ENCODE results near the gene CCDC33. TPM values are rescaled to one million over a fixed set of nuclear protein-coding genes. Genes with fewer than 3 reads are reported as not detected.
A peak's percentile ranks its signal among the peaks of the same experiment; 100 is the strongest.

Gene CCDC33
- total RNA-seq, 1 experiment from 2014 or later: 10.6 TPM

- no peak for ATAC-seq
- Mint-ChIP-seq H3K4me3 (no peak overlapping the region), H3K27ac (no peak overlapping the region)
Measured at GRCh38 chr15:74227968-74228722, 8.0 kb upstream of the CCDC33 start.

GRCh38 chr15:74228723-74229081 lies 7.4 kb upstream of the CCDC33 start:
- Mint-ChIP-seq H3K9me3 (no peaks in the 10 kb centered on the region), H3K36me3 (no peaks in the 10 kb centered on the region), H3K4me3 (no peak overlapping the region), H3K4me1 (peaks cover 32% of the 10 kb centered on the region), H3K27ac (no peak overlapping the region), H3K27me3 (ENCODE audit: low read depth) (peaks cover 76% of the 10 kb centered on the region)
- TF ChIP-seq ZNF121 (CRISPR knock-in tag; IDR thresholded peaks at IDR 0.05): 0 out of 2 replicates have a peak, but pooled peaks have one; percentile 10
- TF ChIP-seq MYBL2 (CRISPR knock-in tag; IDR thresholded peaks at IDR 0.05): no peak
- CTCF ChIA-PET: interaction anchor here (0.6 to 3.7 kb wide), 9 partner anchors 9 to 94 kb away, joined by 3 to 17 read pairs (median 4); partner anchors contain the start of gene STRA6
- DNase-seq (ENCODE audit: low spot score): peak; percentile 25
- POLR2A ChIA-PET: no interaction called here
- peak; percentile 45 for ATAC-seq

More at GRCh38 chr15:74227968-74228722, 8.0 kb upstream of the CCDC33 start:
- ChIA-PET POLR2A (no interaction called here), CTCF (interaction anchor here (0.6 to 3.7 kb wide), 10 partner anchors 10 to 191 kb away, joined by 3 to 17 read pairs (median 4); partner anchors contain the start of gene STRA6)
- Mint-ChIP-seq H3K27me3 (ENCODE audit: low read depth) (peaks cover 77% of the 10 kb centered on the region), H3K36me3 (no peaks in the 10 kb centered on the region), H3K9me3 (no peaks in the 10 kb centered on the region), H3K4me1 (peaks cover 37% of the 10 kb centered on the region)
- no peak for TF ChIP-seq ZNF263 (CRISPR knock-in tag; IDR thresholded peaks at IDR 0.05; ENCODE audit: low read depth)
- no peak for TF ChIP-seq JUN (CRISPR knock-in tag; IDR thresholded peaks at IDR 0.05)
- no peak for TF ChIP-seq CREB1 (CRISPR knock-in tag; IDR thresholded peaks at IDR 0.05)
- no peak for TF ChIP-seq NFATC4 (CRISPR knock-in tag; IDR thresholded peaks at IDR 0.05)
- TF ChIP-seq ZNF671 (CRISPR knock-in tag; IDR thresholded peaks at IDR 0.05): no peak
- no peak for TF ChIP-seq ELF4 (CRISPR knock-in tag; IDR thresholded peaks at IDR 0.05; ENCODE audit: low read depth)
- no peak for DNase-seq (ENCODE audit: low spot score)

GRCh38 chr15:74229686-74230085 lies 6.4 kb upstream of the CCDC33 start:
- CTCF ChIA-PET: interaction anchor here (1.5 to 3.7 kb wide), 4 partner anchors 78 to 85 kb away, joined by 3 to 17 read pairs (median 10); no protein-coding TSS in a partner anchor
- H3K4me3 Mint-ChIP-seq: no peak overlapping the region
- DNase-seq (ENCODE audit: low spot score): no peak
- ATAC-seq: no peak
- H3K36me3 Mint-ChIP-seq: no peaks in the 10 kb centered on the region
- peaks cover 25% of the 10 kb centered on the region for H3K4me1 Mint-ChIP-seq
- POLR2A ChIA-PET: interaction anchor here (0.6 kb wide), 1 partner anchor 27 kb away, joined by 3 read pairs; the partner anchor contains the start of gene STRA6
- peaks cover 67% of the 10 kb centered on the region for H3K27me3 Mint-ChIP-seq (ENCODE audit: low read depth)
- no peak overlapping the region for H3K27ac Mint-ChIP-seq
- H3K9me3 Mint-ChIP-seq: no peaks in the 10 kb centered on the region
- TF ChIP-seq ZNF232 (CRISPR knock-in tag; IDR thresholded peaks at IDR 0.05) (no peak), AFF4 (CRISPR knock-in tag; IDR thresholded peaks at IDR 0.05; ENCODE audit: borderline replicate concordance) (no peak), ERG (CRISPR knock-in tag; IDR thresholded peaks at IDR 0.05) (no peak), ARID4B (CRISPR knock-in tag; IDR thresholded peaks at IDR 0.05; ENCODE audit: borderline replicate concordance) (no peak), CTCF (IDR thresholded peaks at IDR 0.05) (no peak), ZNF317 (CRISPR knock-in tag; IDR thresholded peaks at IDR 0.05; ENCODE audit: borderline replicate concordance, low read depth) (no peak), ZBTB21 (CRISPR knock-in tag; IDR thresholded peaks at IDR 0.05; ENCODE audit: borderline replicate concordance) (no peak), TEAD4 (CRISPR knock-in tag; IDR thresholded peaks at IDR 0.05) (no peak), NFE2L1 (CRISPR knock-in tag; IDR thresholded peaks at IDR 0.05) (no peak), MAX (CRISPR knock-in tag; IDR thresholded peaks at IDR 0.05) (no peak), IRF1 (CRISPR knock-in tag; IDR thresholded peaks at IDR 0.05) (no peak), SP1 (CRISPR knock-in tag; conservative IDR thresholded peaks at IDR 0.05) (no peak)

Measured in WTC11 (cell line).